Peyer's patch (tissue), 4 donors: ENCODE measurements around the gene ISLR. TPM values are rescaled to one million over a fixed set of nuclear protein-coding genes. Genes with fewer than 3 reads are reported as not detected.

ENCODE experiments used
- DNase-seq, 3 donors: peaks; one replicate each; pipeline ENCODE4 v3.0.0-alpha.2; 2017 to 2019
- H3K27ac ChIP-seq, 4 donors: fragments of 200-600 bp; sonication (generic); one replicate each; pipeline ENCODE4 v1.5.1; 2016 to 2019
- H3K27me3 ChIP-seq, 2 donors: fragments of 200-600 bp; sonication (generic); one replicate each; pipeline ENCODE4 v1.5.1; 2019
- H3K36me3 ChIP-seq, 3 donors: fragments of 200-600 bp; sonication (generic); one replicate each; pipeline ENCODE4 v1.5.1; 2016 to 2019
- H3K4me1 ChIP-seq, 4 donors: fragments of 200-600 bp; sonication (generic); one replicate each; pipeline ENCODE4 v1.5.1; 2016 to 2019
- H3K4me3 ChIP-seq, 4 donors: fragments of 200-600 bp; sonication (generic); 1 replicate in 3 of 4; 2 replicates in 1 of 4; pipeline ENCODE4 v1.5.1; 2016 to 2019; ENCODE audit warnings: mild to moderate bottlenecking in 1 of 4
- H3K9me3 ChIP-seq, 4 donors: fragments of 200-600 bp; sonication (generic); one replicate each; pipeline ENCODE4 v1.5.1; 2016 to 2019; ENCODE audit warnings: mild to moderate bottlenecking in 1 of 4
- CTCF ChIP-seq, 6 experiments: fragments of 450-650 bp in 4 of 6; fragments of 200-600 bp in 2 of 6; sonication (generic) in 1 of 6; IDR thresholded peaks; one replicate each; pipeline ENCODE4 v1.5.1; 2017 to 2019; ENCODE audit warnings: antibody characterized with exemption in 6 of 6, mild to moderate bottlenecking in 3 of 6, moderate library complexity in 1 of 6
- POLR2A ChIP-seq, 2 donors: fragments of 450-650 bp; IDR thresholded peaks; one replicate each; pipeline ENCODE4 v1.5.1; 2017; ENCODE audit warnings: antibody characterized with exemption in 2 of 2, mild to moderate bottlenecking in 2 of 2, moderate library complexity in 2 of 2
- total RNA-seq, 4 donors: library from RNA; depleted of rRNA; stranded (reverse); fragments of >200 nt; gene quantifications; one replicate each; pipeline ENCODE4 v1.1.0, GENCODE V29; 2016

Gene ISLR
- total RNA-seq, 4 donors from 2014 or later, result 6.3 to 22.8 (median 17.5) TPM

DNA sequence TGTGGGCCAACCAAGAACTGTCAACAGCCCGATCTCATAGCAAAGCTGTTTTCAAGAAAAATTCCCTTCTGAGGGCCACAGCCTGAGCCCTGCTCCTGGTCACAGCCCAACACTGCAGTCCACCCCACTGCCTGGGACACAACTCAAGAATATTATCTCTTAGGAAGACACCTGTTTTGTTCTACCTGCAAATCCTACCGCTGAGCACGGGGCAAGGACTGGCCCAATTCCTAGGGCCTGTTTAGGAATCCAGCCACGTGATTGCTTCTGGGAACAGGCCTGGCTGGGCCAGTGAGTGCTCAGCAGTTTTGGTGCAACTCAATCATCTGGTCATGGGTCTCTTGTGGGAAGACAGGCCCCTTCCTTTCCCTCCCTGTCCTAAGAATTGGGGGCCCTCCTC is 34.9 kb upstream of the ISLR start:
- H3K9me3 ChIP-seq, result no peaks in the 10 kb centered on the region
- H3K4me1 ChIP-seq, result peaks cover 0 to 27% (median 16%) of the 10 kb centered on the region in 4 donors
- no peak for DNase-seq
- TF ChIP-seq POLR2A (IDR thresholded peaks at IDR 0.05) (no peak), CTCF (IDR thresholded peaks at IDR 0.05) (no peak)
- H3K36me3 ChIP-seq, result no peaks in the 10 kb centered on the region
- H3K27ac ChIP-seq, result no peak overlapping the region
- no peak overlapping the region for H3K4me3 ChIP-seq
- H3K27me3 ChIP-seq, result peaks cover 0 to 27% of the 10 kb centered on the region in 2 donors

DNA sequence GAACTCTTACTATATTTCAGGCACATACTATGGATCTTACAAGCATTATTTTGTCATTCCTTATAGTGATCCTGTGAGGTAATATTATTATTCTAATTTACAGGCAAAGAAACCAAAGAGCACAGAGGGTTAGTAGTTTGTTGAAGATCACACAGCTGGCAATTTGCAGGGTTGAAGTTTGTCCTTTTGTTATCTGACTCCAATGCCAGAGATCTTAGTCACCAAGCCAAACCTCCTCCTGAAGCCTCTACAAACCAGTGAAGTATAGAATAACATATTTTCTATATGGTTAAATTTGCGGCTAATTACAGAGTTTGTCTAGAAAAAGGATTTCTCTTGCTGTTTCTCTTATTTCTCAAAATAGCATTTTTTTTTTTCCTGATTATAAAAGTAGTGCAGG is 31.9 kb upstream of the ISLR start:
- peaks cover 0 to 5% (median 4%) of the 10 kb centered on the region in 4 donors for H3K4me1 ChIP-seq
- H3K27ac ChIP-seq, result no peak overlapping the region
- TF ChIP-seq CTCF (IDR thresholded peaks at IDR 0.05) (no peak), POLR2A (IDR thresholded peaks at IDR 0.05) (no peak)
- no peaks in the 10 kb centered on the region for H3K9me3 ChIP-seq
- no peaks in the 10 kb centered on the region for H3K27me3 ChIP-seq
- H3K36me3 ChIP-seq, result no peaks in the 10 kb centered on the region
- H3K4me3 ChIP-seq, result no peak overlapping the region
- DNase-seq, result no peak

DNA sequence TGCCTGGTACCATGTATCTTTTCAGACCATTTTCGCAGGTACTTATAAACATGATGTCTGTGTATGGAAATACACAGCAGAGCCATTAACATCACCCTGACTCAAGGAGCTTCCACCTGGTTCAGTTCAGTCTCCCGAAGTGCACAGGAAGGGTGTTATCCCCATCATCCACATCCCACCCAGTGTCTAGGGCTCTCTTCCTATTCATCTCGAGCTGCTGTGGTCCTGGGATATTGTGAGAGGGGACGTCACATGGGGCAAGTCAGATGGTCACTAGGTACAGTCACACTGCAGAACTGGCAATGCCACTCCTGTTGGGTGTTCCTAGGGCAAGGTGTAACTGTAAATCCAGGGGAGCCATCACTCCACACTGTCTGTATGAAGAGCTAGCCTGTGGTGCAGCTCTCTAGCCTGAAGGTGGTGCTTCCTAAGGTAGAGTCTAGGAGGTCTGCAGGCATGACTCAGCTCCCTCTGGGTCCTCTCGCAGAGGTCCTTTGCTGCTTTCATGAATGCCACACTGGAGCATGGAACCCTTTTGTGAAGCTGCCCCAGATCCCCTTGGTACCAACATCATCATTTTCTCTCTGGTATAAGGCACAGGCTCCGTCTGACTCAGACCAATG is 29.2 kb upstream of the ISLR start:
- no peaks in the 10 kb centered on the region for H3K36me3 ChIP-seq
- no peak overlapping the region for H3K27ac ChIP-seq
- no peaks in the 10 kb centered on the region for H3K27me3 ChIP-seq
- H3K4me3 ChIP-seq, result no peak overlapping the region
- DNase-seq, result no peak
- TF ChIP-seq POLR2A (IDR thresholded peaks at IDR 0.05), result no peak
- no peak for TF ChIP-seq CTCF (IDR thresholded peaks at IDR 0.05)
- no peaks in the 10 kb centered on the region for H3K9me3 ChIP-seq
- H3K4me1 ChIP-seq, result no peaks in the 10 kb centered on the region

DNA sequence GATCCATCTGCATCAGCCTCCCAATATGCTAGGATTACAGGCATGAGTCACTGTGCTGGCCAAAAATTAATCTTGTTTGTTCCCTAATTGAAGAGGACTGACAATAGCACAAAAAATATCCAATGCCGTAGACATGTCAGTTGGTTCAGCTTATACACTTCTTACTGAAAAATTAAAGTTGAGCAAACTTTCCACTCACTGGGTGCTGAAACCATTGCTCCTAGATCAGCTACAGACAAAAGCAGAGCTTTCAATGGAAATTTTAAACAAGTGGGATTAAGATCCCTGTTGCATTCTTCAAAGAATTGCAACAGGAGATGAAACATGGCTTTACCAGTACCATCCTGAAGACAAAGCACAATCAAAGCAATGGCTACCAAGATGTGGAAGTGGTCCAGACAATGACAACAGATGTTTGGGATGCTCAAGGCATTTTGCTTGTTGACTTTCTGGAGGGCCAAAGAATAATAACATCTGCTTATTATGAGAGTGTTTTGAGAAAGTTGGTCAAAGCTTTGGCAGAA is 27.2 kb upstream of the ISLR start:
- Histone ChIP-seq H3K9me3 (no peaks in the 10 kb centered on the region), H3K4me3 (no peak overlapping the region), H3K36me3 (no peaks in the 10 kb centered on the region), H3K27ac (no peak overlapping the region), H3K4me1 (no peaks in the 10 kb centered on the region), H3K27me3 (no peaks in the 10 kb centered on the region)
- TF ChIP-seq CTCF (IDR thresholded peaks at IDR 0.05), result no peak
- no peak for TF ChIP-seq POLR2A (IDR thresholded peaks at IDR 0.05)
- no peak for DNase-seq

GRCh38 chr15:74147051-74147450 is 26.5 kb upstream of the ISLR start:
- TF ChIP-seq POLR2A (IDR thresholded peaks at IDR 0.05) (no peak), CTCF (IDR thresholded peaks at IDR 0.05) (no peak)
- Histone ChIP-seq H3K27ac (no peak overlapping the region), H3K4me1 (no peaks in the 10 kb centered on the region), H3K4me3 (no peak overlapping the region), H3K27me3 (no peaks in the 10 kb centered on the region), H3K36me3 (no peaks in the 10 kb centered on the region), H3K9me3 (no peaks in the 10 kb centered on the region)
- DNase-seq, result no peak
